Right lobe of liver (tissue), 4 donors: Measurements from ENCODE around the gene SMIM3.

Experiments used
- CTCF ChIP-seq, 4 donors: fragments of 200-600 bp in 3 of 4; fragments of 450-650 bp in 1 of 4; IDR thresholded peaks; one replicate each; pipeline versions ENCODE4 v1.5.1 to v1.8.0; 2016 to 2022; ENCODE audit warnings: antibody characterized with exemption in 4 of 4, mild to moderate bottlenecking in 2 of 4
- POLR2A ChIP-seq: fragments of 450-650 bp; IDR thresholded peaks from one replicate; pipeline ENCODE4 v1.6.1; 2017; ENCODE audit warnings: antibody characterized with exemption, mild to moderate bottlenecking
- donor health status: DM: no; HTN: no; CAD: no.
- donor health status: DM: no; HTN: no; CAD: no.
- donor health status: DM: no; HTN: yes; CAD: no.

GRCh38 chr5:150829744-150830143 lies 51.2 kb downstream of the SMIM3 start:
- TF ChIP-seq CTCF (IDR thresholded peaks at IDR 0.05) (no peak), POLR2A (no peak)
